ENCODE results near the gene KIF5B.

DNA sequence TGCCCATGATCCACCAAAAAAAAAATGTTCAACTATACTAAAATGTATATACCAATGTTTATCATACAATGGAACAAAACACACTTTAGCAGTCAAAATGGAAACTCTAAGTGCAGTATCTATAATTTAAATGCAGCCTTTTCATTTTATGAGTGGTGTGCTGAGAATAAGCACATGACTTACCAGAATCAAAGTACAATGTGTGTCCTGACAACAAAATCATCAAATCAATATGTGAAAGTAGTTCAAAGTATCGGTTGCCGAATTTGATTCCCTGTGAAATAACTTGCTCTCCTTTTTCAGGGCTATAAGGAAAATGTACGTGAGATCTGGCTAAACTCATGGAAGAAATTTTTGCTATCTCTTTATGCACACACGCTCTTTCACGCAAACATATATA is 16.9 kb upstream of the KIF5B start:
- TF ChIP-seq, protein P1, sequence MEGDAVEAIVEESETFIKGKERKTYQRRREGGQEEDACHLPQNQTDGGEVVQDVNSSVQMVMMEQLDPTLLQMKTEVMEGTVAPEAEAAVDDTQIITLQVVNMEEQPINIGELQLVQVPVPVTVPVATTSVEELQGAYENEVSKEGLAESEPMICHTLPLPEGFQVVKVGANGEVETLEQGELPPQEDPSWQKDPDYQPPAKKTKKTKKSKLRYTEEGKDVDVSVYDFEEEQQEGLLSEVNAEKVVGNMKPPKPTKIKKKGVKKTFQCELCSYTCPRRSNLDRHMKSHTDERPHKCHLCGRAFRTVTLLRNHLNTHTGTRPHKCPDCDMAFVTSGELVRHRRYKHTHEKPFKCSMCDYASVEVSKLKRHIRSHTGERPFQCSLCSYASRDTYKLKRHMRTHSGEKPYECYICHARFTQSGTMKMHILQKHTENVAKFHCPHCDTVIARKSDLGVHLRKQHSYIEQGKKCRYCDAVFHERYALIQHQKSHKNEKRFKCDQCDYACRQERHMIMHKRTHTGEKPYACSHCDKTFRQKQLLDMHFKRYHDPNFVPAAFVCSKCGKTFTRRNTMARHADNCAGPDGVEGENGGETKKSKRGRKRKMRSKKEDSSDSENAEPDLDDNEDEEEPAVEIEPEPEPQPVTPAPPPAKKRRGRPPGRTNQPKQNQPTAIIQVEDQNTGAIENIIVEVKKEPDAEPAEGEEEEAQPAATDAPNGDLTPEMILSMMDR (conservative IDR thresholded peaks at IDR 0.05 in 1 of 2, IDR thresholded peaks at IDR 0.05 in 1 of 2; ENCODE audit: low read depth in 1 of 2, low read length in 2 of 2), result no peak
- no peak for TF ChIP-seq EZH2 (IDR thresholded peaks at IDR 0.05; ENCODE audit: low read length, missing control alignments)
